Measurements from ENCODE around the gene TRPM5. TPM values are rescaled to one million over a fixed set of nuclear protein-coding genes. Genes with fewer than 3 reads are reported as not detected.
A peak's percentile ranks its signal among the peaks of the same experiment; 100 is the strongest.

TRPM5 gene
- total and polyA plus RNA-seq, 4 donors: 0.05 TPM; not detected in 3

GRCh38 chr11:2471048-2471803 is 26.9 kb upstream of the TRPM5 start:
- Histone ChIP-seq H3K36me3 (ENCODE audit: control insufficient read depth in 4 of 4, insufficient read depth in 3 of 4, low read depth in 1 of 4, low read length in 3 of 4) (no peaks in the 10 kb centered on the region), H3K9ac (ENCODE audit: low read depth in 1 of 2, low read length in 2 of 2) (no peak overlapping the region), H3K4me1 (ENCODE audit: control insufficient read depth in 4 of 4, insufficient read depth in 4 of 4, low read length in 3 of 4) (no peaks in the 10 kb centered on the region), H3K9me3 (ENCODE audit: control insufficient read depth in 4 of 4, low read length in 3 of 4) (no peaks in the 10 kb centered on the region), H3K4me3 (ENCODE audit: low read depth in 1 of 3, low read length in 3 of 3) (no peak overlapping the region), H3K27ac (ENCODE audit: low read depth in 1 of 2, low read length in 2 of 2) (no peak overlapping the region), H3K27me3 (ENCODE audit: control insufficient read depth in 4 of 4, insufficient read depth in 4 of 4, low read length in 3 of 4) (no peaks in the 10 kb centered on the region)
- peak; percentile 20 for DNase-seq (ENCODE audit: low spot score)
- no peak for TF ChIP-seq NR2F2 (IDR thresholded peaks at IDR 0.05)
- no peak for TF ChIP-seq RAD21 (IDR thresholded peaks at IDR 0.05)
- TF ChIP-seq SP1 (IDR thresholded peaks at IDR 0.05): no peak
- TF ChIP-seq ZBTB33 (IDR thresholded peaks at IDR 0.05): no peak
- TF ChIP-seq MAX (IDR thresholded peaks at IDR 0.05): no peak
- no peak for TF ChIP-seq ATF3 (IDR thresholded peaks at IDR 0.05)
- no peak for TF ChIP-seq EGR1 (IDR thresholded peaks at IDR 0.05; ENCODE audit: low read depth in 2 of 2)
- TF ChIP-seq GABPA (IDR thresholded peaks at IDR 0.05 in 1 of 2, conservative IDR thresholded peaks at IDR 0.05 in 1 of 2): no peak
- no peak for TF ChIP-seq JUND (IDR thresholded peaks at IDR 0.05)
- TF ChIP-seq FOXA2 (IDR thresholded peaks at IDR 0.05): no peak
- TF ChIP-seq HNF4A (conservative IDR thresholded peaks at IDR 0.05): no peak
- no peak for TF ChIP-seq REST (IDR thresholded peaks at IDR 0.05)
- no peak for TF ChIP-seq RXRA (IDR thresholded peaks at IDR 0.05)
- TF ChIP-seq HNF4G (IDR thresholded peaks at IDR 0.05): no peak
- WGBS: 82% methylated on average over 17 of the region's 17 CpGs

GRCh38 chr11:2470495-2470894 is 26.2 kb upstream of the TRPM5 start:
- no peaks in the 10 kb centered on the region for H3K36me3 ChIP-seq (ENCODE audit: control insufficient read depth in 4 of 4, insufficient read depth in 3 of 4, low read depth in 1 of 4, low read length in 3 of 4)
- no peak overlapping the region for H3K9ac ChIP-seq (ENCODE audit: low read depth in 1 of 2, low read length in 2 of 2)
- no peaks in the 10 kb centered on the region for H3K9me3 ChIP-seq (ENCODE audit: control insufficient read depth in 4 of 4, low read length in 3 of 4)
- no peaks in the 10 kb centered on the region for H3K4me1 ChIP-seq (ENCODE audit: control insufficient read depth in 4 of 4, insufficient read depth in 4 of 4, low read length in 3 of 4)
- no peak for TF ChIP-seq NR2F2 (IDR thresholded peaks at IDR 0.05)
- no peak for TF ChIP-seq TAF1 (conservative IDR thresholded peaks at IDR 0.05)
- TF ChIP-seq MAX (IDR thresholded peaks at IDR 0.05): no peak
- H3K27ac ChIP-seq (ENCODE audit: low read depth in 1 of 2, low read length in 2 of 2): no peak overlapping the region
- no peak overlapping the region for H3K4me3 ChIP-seq (ENCODE audit: low read depth in 1 of 3, low read length in 3 of 3)
- WGBS: 76% methylated on average over 7 of the region's 7 CpGs
- no peaks in the 10 kb centered on the region for H3K27me3 ChIP-seq (ENCODE audit: control insufficient read depth in 4 of 4, insufficient read depth in 4 of 4, low read length in 3 of 4)
- peak; percentile 5 for DNase-seq (ENCODE audit: low spot score)

Data from liver (tissue), 9 donors.